Thyroid gland (tissue), 4 donors: ENCODE results near the gene NDUFS8. TPM values are rescaled to one million over a fixed set of nuclear protein-coding genes. Genes with fewer than 3 reads are reported as not detected.
A peak's percentile ranks its signal among the peaks of the same experiment; 100 is the strongest.

Source experiments
- DNase-seq, 2 donors: peaks; one replicate each; pipeline ENCODE4 v3.0.0-alpha.2; 2019
- H3K27ac ChIP-seq, 3 donors: fragments of 200-600 bp; sonication (generic); 1 replicate in 2 of 3; 2 replicates in 1 of 3; pipeline ENCODE4 v1.5.1; 2016 to 2019; ENCODE audit warnings: mild to moderate bottlenecking in 1 of 3, moderate library complexity in 1 of 3
- H3K27me3 ChIP-seq: fragments of 200-600 bp; sonication (generic); one replicate; pipeline ENCODE4 v1.5.1; 2019
- H3K36me3 ChIP-seq, 2 donors: fragments of 200-600 bp; sonication (generic); one replicate each; pipeline ENCODE4 v1.5.1; 2016 to 2019
- H3K4me1 ChIP-seq, 2 donors: fragments of 200-600 bp; sonication (generic); one replicate each; pipeline ENCODE4 v1.5.1; 2017 to 2019
- H3K4me3 ChIP-seq, 3 donors: fragments of 200-600 bp; sonication (generic); replicated peaks in 1 of 3; 1 replicate in 2 of 3; 2 replicates in 1 of 3; pipeline ENCODE4 v1.5.1; 2016; ENCODE audit warnings: mild to moderate bottlenecking in 1 of 3
- H3K9me3 ChIP-seq: fragments of 200-600 bp; sonication (generic); one replicate; pipeline ENCODE4 v1.5.1; 2017
- POLR2A ChIP-seq, 2 donors: fragments of 450-650 bp; IDR thresholded peaks; one replicate each; pipeline ENCODE4 v1.6.1; 2017; ENCODE audit warnings: antibody characterized with exemption in 2 of 2, mild to moderate bottlenecking in 2 of 2, moderate library complexity in 1 of 2
- WGBS, 2 donors: methylation state at CpG; one replicate each; pipeline ENCODE4 v1.1.5; 2017; 5-methylcytosine and 5-hydroxymethylcytosine counted together
- intact Hi-C: fragments of 100-400 bp; cut with DNase I; formaldehyde crosslinking; loops from one replicate; pipeline ENCODE4 v1.15.1; 2023
- total RNA-seq, 4 donors: library from RNA; depleted of rRNA; stranded (reverse); fragments of >200 nt; gene quantifications; one replicate each; pipeline ENCODE4 v1.2.3, GENCODE V29; 2016
- TF ChIP-seq, protein P1 (sequence below), 6 experiments: fragments of 200-600 bp in 3 of 6; fragments of 450-650 bp in 3 of 6; sonication (generic) in 3 of 6; IDR thresholded peaks; one replicate each; pipeline ENCODE4 v1.5.1; 2016 to 2019; ENCODE audit warnings: antibody characterized with exemption in 6 of 6, mild to moderate bottlenecking in 2 of 6, inconsistent platforms in 1 of 6, moderate library complexity in 1 of 6

The NDUFS8 gene
- total RNA-seq, 4 donors from 2014 or later, result 222 to 310 (median 254) TPM

DNA sequence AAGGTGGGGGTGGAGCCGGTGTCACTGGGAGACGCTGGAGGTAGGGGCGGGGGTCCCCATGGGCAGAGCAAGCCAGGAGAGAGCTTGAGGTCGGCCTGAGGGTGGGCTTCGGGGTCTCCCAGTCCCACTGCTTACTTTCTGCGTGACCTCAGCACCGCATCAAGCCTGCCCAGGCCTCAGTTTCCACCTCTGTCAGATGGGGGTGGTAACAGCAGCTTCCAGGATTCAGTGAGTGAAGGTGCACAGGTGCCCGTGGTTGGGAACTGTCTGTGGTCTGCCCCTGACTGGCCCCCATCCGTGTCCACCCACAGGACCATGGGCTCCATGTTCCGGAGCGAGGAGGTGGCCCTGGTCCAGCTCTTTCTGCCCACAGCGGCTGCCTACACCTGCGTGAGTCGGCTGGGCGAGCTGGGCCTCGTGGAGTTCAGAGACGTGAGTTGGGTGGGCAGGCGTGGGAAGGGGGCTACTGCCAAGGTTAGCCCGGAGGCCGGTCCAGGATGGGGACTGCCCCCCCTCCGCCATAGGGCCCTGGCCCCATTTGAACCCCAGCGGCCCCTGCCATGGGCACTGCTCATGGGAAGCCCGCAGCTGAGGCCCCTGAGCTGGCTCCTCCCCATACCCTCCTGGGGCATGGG is 10.6 kb downstream of the NDUFS8 start:
- peaks cover 12 to 14% of the 10 kb centered on the region in 2 donors for H3K36me3 ChIP-seq
- H3K4me1 ChIP-seq, result peaks cover 35 to 42% of the 10 kb centered on the region in 2 donors
- 85 to 94% methylated on average over 12 to 22 of the region's 23 CpGs for WGBS, 2 donors
- H3K9me3 ChIP-seq, result no peaks in the 10 kb centered on the region
- no peaks in the 10 kb centered on the region for H3K27me3 ChIP-seq
- intact Hi-C loops, result loop anchor here (5.0 kb wide), 1 partner anchor 81 kb away; the partner anchor contains the start of gene CHKA
- H3K27ac ChIP-seq, result peak overlapping the region; percentile 88 to 94 (median 91)
- no peak for DNase-seq
- TF ChIP-seq, protein P1, sequence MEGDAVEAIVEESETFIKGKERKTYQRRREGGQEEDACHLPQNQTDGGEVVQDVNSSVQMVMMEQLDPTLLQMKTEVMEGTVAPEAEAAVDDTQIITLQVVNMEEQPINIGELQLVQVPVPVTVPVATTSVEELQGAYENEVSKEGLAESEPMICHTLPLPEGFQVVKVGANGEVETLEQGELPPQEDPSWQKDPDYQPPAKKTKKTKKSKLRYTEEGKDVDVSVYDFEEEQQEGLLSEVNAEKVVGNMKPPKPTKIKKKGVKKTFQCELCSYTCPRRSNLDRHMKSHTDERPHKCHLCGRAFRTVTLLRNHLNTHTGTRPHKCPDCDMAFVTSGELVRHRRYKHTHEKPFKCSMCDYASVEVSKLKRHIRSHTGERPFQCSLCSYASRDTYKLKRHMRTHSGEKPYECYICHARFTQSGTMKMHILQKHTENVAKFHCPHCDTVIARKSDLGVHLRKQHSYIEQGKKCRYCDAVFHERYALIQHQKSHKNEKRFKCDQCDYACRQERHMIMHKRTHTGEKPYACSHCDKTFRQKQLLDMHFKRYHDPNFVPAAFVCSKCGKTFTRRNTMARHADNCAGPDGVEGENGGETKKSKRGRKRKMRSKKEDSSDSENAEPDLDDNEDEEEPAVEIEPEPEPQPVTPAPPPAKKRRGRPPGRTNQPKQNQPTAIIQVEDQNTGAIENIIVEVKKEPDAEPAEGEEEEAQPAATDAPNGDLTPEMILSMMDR (IDR thresholded peaks at IDR 0.05), result no peak
- no peak for TF ChIP-seq POLR2A (IDR thresholded peaks at IDR 0.05)
- H3K4me3 ChIP-seq, result peak overlapping the region in 1 of 3 donors; percentile 48

DNA sequence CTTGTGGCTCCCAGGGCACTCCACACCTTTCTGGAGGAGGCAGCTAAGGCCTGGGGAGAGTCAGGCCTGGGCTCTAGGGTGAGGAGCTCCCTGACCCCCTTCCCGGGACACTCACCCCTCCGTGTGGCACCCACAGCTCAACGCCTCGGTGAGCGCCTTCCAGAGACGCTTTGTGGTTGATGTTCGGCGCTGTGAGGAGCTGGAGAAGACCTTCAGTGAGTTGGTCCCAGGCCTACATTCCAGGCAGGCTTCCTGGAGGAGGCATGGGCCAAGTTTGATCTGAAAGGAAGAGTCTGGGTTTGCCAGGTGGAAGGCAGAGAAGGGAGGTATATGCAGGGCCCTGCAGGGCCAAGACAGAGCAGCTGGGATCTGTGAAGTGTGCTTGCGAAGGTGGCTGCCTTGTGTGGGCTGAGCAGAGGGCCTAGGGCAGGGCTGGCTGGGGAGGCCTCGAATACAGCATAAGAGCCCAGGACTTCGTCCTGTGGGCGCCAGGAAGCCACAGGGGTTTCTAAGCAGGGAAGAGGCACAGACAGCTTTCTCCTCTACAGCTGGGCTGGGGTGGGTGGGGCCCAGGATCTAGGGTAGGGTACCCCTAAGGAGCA is 11.2 kb downstream of the NDUFS8 start:
- Histone ChIP-seq H3K27me3 (no peaks in the 10 kb centered on the region), H3K4me3 (no peak overlapping the region), H3K27ac (no peak overlapping the region), H3K9me3 (no peaks in the 10 kb centered on the region), H3K4me1 (peaks cover 32 to 39% of the 10 kb centered on the region in 2 donors), H3K36me3 (peaks cover 10 to 12% of the 10 kb centered on the region in 2 donors)
- 80 to 86% methylated on average over 10 to 12 of the region's 12 CpGs for WGBS, 2 donors
- intact Hi-C loops, result loop anchor here (5.0 kb wide), 1 partner anchor 81 kb away; the partner anchor contains the start of gene CHKA
- no peak for TF ChIP-seq POLR2A (IDR thresholded peaks at IDR 0.05)
- TF ChIP-seq, protein P1 (IDR thresholded peaks at IDR 0.05), result no peak
- no peak for DNase-seq

DNA sequence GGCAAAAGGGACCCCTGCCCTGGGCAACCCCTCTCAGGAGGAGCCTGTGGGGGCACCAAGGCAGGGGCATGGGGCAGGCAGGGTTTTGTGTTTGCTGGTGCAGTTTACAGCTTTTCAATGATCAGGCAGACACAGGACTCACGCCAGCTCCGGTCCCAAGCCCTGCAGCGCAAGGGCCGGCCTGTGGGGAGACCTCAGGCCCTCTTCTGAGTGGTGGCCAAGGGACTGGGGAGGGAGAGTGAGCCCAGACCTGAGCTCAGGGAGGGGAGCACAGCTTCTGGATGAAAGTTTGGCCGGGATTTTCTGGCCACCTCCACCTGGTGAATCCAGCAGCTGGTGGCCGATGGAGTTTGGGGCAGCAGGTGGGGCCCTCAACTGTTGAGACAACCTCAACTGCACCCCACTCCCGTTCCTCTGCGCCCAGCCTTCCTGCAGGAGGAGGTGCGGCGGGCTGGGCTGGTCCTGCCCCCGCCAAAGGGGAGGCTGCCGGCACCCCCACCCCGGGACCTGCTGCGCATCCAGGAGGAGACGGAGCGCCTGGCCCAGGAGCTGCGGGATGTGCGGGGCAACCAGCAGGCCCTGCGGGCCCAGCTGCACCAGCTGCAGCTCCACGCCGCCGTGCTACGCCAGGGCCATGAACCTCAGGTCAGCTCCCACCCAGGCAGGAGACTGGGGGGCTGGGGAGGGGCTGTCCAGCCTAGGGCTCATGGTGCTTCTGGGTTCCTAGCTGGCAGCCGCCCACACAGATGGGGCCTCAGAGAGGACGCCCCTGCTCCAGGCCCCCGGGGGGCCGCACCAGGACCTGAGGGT is 11.9 kb downstream of the NDUFS8 start:
- Histone ChIP-seq H3K4me3 (no peak overlapping the region), H3K9me3 (no peaks in the 10 kb centered on the region), H3K36me3 (peaks cover 10 to 12% of the 10 kb centered on the region in 2 donors), H3K27ac (no peak overlapping the region), H3K27me3 (no peaks in the 10 kb centered on the region), H3K4me1 (peaks cover 25 to 32% of the 10 kb centered on the region in 2 donors)
- no peak for DNase-seq
- TF ChIP-seq, protein P1 (IDR thresholded peaks at IDR 0.05), result no peak
- no peak for TF ChIP-seq POLR2A (IDR thresholded peaks at IDR 0.05)
- WGBS, 2 donors, result 96 to 100% methylated on average over 6 to 8 of the region's 27 CpGs
- intact Hi-C loops, result loop anchor here (5.0 kb wide), 1 partner anchor 80 kb away; the partner anchor contains the start of gene CHKA

DNA sequence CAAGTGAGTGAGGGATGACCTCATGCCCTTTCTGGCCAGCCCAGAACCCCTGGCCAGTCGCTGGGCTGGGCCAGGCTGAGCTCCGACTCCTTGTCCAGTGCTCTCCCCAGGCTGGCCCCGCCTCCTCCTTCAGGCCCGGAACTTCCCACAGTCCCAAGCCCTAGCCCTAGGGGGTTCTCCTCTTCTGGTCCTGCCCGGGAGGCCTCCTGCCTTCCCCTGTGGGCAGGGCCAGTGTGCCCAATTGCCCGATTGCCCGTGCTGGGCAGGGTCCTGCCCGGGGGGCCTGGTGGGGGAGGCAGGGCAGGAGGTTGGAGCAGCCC is 12.5 kb downstream of the NDUFS8 start:
- Histone ChIP-seq H3K4me1 (peaks cover 19 to 28% of the 10 kb centered on the region in 2 donors), H3K36me3 (peaks cover 10 to 12% of the 10 kb centered on the region in 2 donors), H3K27me3 (no peaks in the 10 kb centered on the region), H3K9me3 (no peaks in the 10 kb centered on the region), H3K4me3 (no peak overlapping the region), H3K27ac (no peak overlapping the region)
- no peak for TF ChIP-seq POLR2A (IDR thresholded peaks at IDR 0.05)
- TF ChIP-seq, protein P1 (IDR thresholded peaks at IDR 0.05), result no peak
- 73 to 80% methylated on average over 2 to 3 of the region's 8 CpGs for WGBS, 2 donors
- no peak for DNase-seq
- intact Hi-C loops, result loop anchor here (5.0 kb wide), 1 partner anchor 79 kb away; the partner anchor contains the start of gene CHKA
